ENCODE results near the gene CATSPERE.

CATSPERE gene

DNA sequence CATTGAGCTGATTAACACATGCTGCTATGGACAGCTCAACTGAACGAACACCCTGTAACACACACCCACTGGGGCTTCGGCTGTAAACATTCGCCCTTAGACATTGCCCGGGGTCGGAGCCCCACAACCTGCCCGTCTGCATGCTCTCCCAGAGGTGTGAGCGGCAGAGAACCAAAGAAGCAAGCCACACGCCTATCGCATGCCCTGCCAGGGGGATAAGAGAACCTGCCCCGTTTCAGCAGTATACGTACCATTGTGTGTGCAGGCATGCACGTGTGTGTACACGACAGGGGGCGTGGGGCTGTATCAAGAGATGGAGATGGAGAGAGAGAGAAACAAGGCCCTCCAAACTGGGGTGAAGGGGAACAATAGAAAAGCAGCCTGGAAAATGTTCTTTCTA, 181.9 kb downstream of the CATSPERE start:
- no peaks in the 10 kb centered on the region for H3K4me1 ChIP-seq (ENCODE audit: low read length)
- no peak overlapping the region for H3K27ac ChIP-seq (ENCODE audit: low read length)
- no peaks in the 10 kb centered on the region for H3K9me3 ChIP-seq (replicated peaks; ENCODE audit: insufficient read depth, low read length)
- H3K36me3 ChIP-seq (replicated peaks; ENCODE audit: insufficient read depth, low read length): no peaks in the 10 kb centered on the region
- no peak for TF ChIP-seq EZH2phosphoT487 (IDR thresholded peaks at IDR 0.05; ENCODE audit: low read length)
- TF ChIP-seq EZH2 (optimal IDR thresholded peaks at IDR 0.05; ENCODE audit: low read depth, low read length): no peak
- TF ChIP-seq, protein P1, sequence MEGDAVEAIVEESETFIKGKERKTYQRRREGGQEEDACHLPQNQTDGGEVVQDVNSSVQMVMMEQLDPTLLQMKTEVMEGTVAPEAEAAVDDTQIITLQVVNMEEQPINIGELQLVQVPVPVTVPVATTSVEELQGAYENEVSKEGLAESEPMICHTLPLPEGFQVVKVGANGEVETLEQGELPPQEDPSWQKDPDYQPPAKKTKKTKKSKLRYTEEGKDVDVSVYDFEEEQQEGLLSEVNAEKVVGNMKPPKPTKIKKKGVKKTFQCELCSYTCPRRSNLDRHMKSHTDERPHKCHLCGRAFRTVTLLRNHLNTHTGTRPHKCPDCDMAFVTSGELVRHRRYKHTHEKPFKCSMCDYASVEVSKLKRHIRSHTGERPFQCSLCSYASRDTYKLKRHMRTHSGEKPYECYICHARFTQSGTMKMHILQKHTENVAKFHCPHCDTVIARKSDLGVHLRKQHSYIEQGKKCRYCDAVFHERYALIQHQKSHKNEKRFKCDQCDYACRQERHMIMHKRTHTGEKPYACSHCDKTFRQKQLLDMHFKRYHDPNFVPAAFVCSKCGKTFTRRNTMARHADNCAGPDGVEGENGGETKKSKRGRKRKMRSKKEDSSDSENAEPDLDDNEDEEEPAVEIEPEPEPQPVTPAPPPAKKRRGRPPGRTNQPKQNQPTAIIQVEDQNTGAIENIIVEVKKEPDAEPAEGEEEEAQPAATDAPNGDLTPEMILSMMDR (IDR thresholded peaks at IDR 0.05; ENCODE audit: low read length): no peak
- H3K4me2 ChIP-seq (ENCODE audit: low read depth, low read length): no peak overlapping the region
- no peaks in the 10 kb centered on the region for H3F3A ChIP-seq (ENCODE audit: insufficient read depth, low read length)
- DNase-seq: no peak
- H3K79me2 ChIP-seq (ENCODE audit: low read length): no peaks in the 10 kb centered on the region
- H4K20me1 ChIP-seq (ENCODE audit: insufficient read depth, low read length): no peaks in the 10 kb centered on the region
- H3K9ac ChIP-seq (ENCODE audit: low read length): no peak overlapping the region
- no peaks in the 10 kb centered on the region for H3K9me2 ChIP-seq (replicated peaks; ENCODE audit: insufficient read depth, low read length)
- no peak overlapping the region for H3K4me3 ChIP-seq (ENCODE audit: low read length)
- no peaks in the 10 kb centered on the region for H3K27me3 ChIP-seq (replicated peaks; ENCODE audit: insufficient read depth, low read length)
- H2AFZ ChIP-seq (ENCODE audit: low read length): no peak overlapping the region

DNA sequence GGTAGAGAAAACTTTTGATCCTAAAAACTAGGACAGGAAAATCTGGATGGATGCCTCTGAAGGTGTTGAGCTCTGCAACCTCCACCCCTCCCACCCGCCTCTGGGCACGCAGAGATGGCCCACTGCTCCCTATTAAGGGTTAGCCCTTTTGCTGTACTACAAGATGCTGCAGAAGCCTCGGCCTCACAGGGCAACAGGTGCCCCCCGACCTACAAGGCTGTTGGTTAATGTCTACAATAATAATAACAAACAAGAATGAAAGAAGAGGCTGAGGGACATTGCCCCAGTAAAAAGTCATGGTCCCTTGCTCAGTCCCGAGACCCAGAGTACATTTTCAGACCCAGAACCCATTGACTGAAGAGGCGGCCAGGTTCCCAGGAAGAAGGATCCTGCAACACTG, 184.3 kb downstream of the CATSPERE start:
- no peak overlapping the region for H2AFZ ChIP-seq (ENCODE audit: low read length)
- no peak overlapping the region for H3K9ac ChIP-seq (ENCODE audit: low read length)
- no peaks in the 10 kb centered on the region for H3K4me1 ChIP-seq (ENCODE audit: low read length)
- no peaks in the 10 kb centered on the region for H3K79me2 ChIP-seq (ENCODE audit: low read length)
- H4K20me1 ChIP-seq (ENCODE audit: insufficient read depth, low read length): no peaks in the 10 kb centered on the region
- H3K4me3 ChIP-seq (ENCODE audit: low read length): no peak overlapping the region
- no peaks in the 10 kb centered on the region for H3K9me2 ChIP-seq (replicated peaks; ENCODE audit: insufficient read depth, low read length)
- H3K36me3 ChIP-seq (replicated peaks; ENCODE audit: insufficient read depth, low read length): no peaks in the 10 kb centered on the region
- DNase-seq: no peak
- H3K9me3 ChIP-seq (replicated peaks; ENCODE audit: insufficient read depth, low read length): no peaks in the 10 kb centered on the region
- TF ChIP-seq, protein P1 (IDR thresholded peaks at IDR 0.05; ENCODE audit: low read length): no peak
- TF ChIP-seq EZH2 (optimal IDR thresholded peaks at IDR 0.05; ENCODE audit: low read depth, low read length) (no peak), EZH2phosphoT487 (IDR thresholded peaks at IDR 0.05; ENCODE audit: low read length) (no peak)
- no peaks in the 10 kb centered on the region for H3F3A ChIP-seq (ENCODE audit: insufficient read depth, low read length)
- no peaks in the 10 kb centered on the region for H3K27me3 ChIP-seq (replicated peaks; ENCODE audit: insufficient read depth, low read length)
- no peak overlapping the region for H3K4me2 ChIP-seq (ENCODE audit: low read depth, low read length)
- H3K27ac ChIP-seq (ENCODE audit: low read length): no peak overlapping the region

DNA sequence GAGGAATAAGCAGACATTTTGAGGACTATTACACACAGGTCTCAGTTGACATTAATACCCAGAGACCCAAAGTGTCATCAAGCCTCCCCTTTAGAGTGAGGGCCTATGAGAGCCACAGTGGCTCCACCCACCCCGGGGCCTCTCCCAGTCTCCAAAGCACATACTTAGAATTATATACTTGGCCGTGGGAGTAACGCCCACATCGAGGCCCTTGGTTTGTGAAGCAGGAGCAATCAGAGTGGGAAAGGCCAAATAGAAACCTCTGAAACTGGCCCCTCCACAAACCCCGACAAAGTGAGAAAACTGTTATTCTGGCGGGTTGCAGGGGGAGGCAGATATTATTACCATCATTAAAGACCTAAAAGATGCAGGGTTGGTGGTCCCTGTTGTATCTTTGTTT, 184.8 kb downstream of the CATSPERE start:
- no peak for DNase-seq
- no peak for TF ChIP-seq EZH2phosphoT487 (IDR thresholded peaks at IDR 0.05; ENCODE audit: low read length)
- no peak for TF ChIP-seq EZH2 (optimal IDR thresholded peaks at IDR 0.05; ENCODE audit: low read depth, low read length)
- TF ChIP-seq, protein P1 (IDR thresholded peaks at IDR 0.05; ENCODE audit: low read length): no peak
- Histone ChIP-seq H3K27ac (ENCODE audit: low read length) (no peak overlapping the region), H3K4me1 (ENCODE audit: low read length) (no peaks in the 10 kb centered on the region), H3K79me2 (ENCODE audit: low read length) (no peaks in the 10 kb centered on the region), H3K9ac (ENCODE audit: low read length) (no peak overlapping the region), H3K9me3 (replicated peaks; ENCODE audit: insufficient read depth, low read length) (no peaks in the 10 kb centered on the region), H3K27me3 (replicated peaks; ENCODE audit: insufficient read depth, low read length) (no peaks in the 10 kb centered on the region), H3K4me3 (ENCODE audit: low read length) (no peak overlapping the region), H4K20me1 (ENCODE audit: insufficient read depth, low read length) (no peaks in the 10 kb centered on the region), H3K36me3 (replicated peaks; ENCODE audit: insufficient read depth, low read length) (no peaks in the 10 kb centered on the region), H3K9me2 (replicated peaks; ENCODE audit: insufficient read depth, low read length) (no peaks in the 10 kb centered on the region), H3K4me2 (ENCODE audit: low read depth, low read length) (no peak overlapping the region), H3F3A (ENCODE audit: insufficient read depth, low read length) (no peaks in the 10 kb centered on the region), H2AFZ (ENCODE audit: low read length) (no peak overlapping the region)

Data from MM.1S (cell line).